BLaER1 treated with 17β-estradiol and CSF1 and Interleukin-3, amounts not matched to agents 10 nM and 100 nM (cell line): ENCODE measurements around the gene CHN2.

Source experiments
- H3K27ac ChIP-seq, 11 experiments: shearing (Covaris generic); formaldehyde crosslinking; 2 replicates each; pipeline ENCODE4 v1.8.1; 2022
- H3K27me3 ChIP-seq, 11 experiments: shearing (Covaris generic); formaldehyde crosslinking; 2 replicates each; pipeline ENCODE4 v1.8.1; 2022
- H3K36me3 ChIP-seq, 11 experiments: shearing (Covaris generic); formaldehyde crosslinking; 2 replicates each; pipeline ENCODE4 v1.8.1; 2022
- H3K4me1 ChIP-seq, 10 experiments: shearing (Covaris generic); formaldehyde crosslinking; 2 replicates each; pipeline ENCODE4 v1.8.1; 2022
- H3K4me2 ChIP-seq, 11 experiments: shearing (Covaris generic); formaldehyde crosslinking; 2 replicates each; pipeline ENCODE4 v1.8.1; 2022
- H3K4me3 ChIP-seq, 10 experiments: shearing (Covaris generic); formaldehyde crosslinking; 2 replicates each; pipeline ENCODE4 v1.8.1; 2022
- H3K9ac ChIP-seq, 11 experiments: shearing (Covaris generic); formaldehyde crosslinking; 2 replicates each; pipeline ENCODE4 v1.8.1; 2022
- H3K9me3 ChIP-seq, 11 experiments: shearing (Covaris generic); formaldehyde crosslinking; replicated peaks in 1 of 11; 2 replicates each; pipeline ENCODE4 v1.8.1; 2022
- H4K20me1 ChIP-seq, 11 experiments: shearing (Covaris generic); formaldehyde crosslinking; 2 replicates each; pipeline ENCODE4 v1.8.1; 2022
- Cebpa-rat ChIP-seq, 11 experiments: shearing (Covaris generic); IDR thresholded peaks; 2 replicates each; pipeline ENCODE4 v1.8.1; 2022

Gene CHN2

DNA sequence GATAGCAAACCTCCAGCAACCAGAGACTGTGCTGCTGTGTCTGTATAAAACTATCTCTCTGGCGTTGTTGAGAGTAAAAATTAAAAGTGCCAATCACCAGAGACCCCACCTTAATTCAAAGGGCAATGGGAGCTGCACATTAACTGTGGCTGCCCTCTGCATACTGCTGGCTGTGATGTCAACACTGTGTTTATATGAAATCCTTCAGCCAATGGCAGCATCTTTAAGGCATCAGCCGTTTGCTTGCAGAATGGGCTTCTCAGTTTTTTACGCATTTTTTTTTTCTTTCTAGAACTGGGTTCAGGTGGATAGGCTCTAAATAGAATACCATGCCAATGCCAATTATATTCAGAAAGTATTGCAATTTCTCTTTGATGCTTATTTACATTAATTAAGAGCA is 47.7 kb downstream of the CHN2 start:
- Histone ChIP-seq H3K4me1 (peaks cover 15 to 28% (median 23%) of the 10 kb centered on the region in 10 experiments; a peak in 19 of 20 replicates), H4K20me1 (no peaks in the 10 kb centered on the region; a peak in 1 of 22 replicates), H3K4me2 (no peak overlapping the region), H3K9ac (no peak overlapping the region), H3K27me3 (0 out of 22 replicates have a peak, but pooled peaks cover 0 to 8% (median 0%) of the 10 kb centered on the region in 11 experiments), H3K27ac (no peak overlapping the region), H3K4me3 (no peak overlapping the region), H3K9me3 (peaks cover 10 to 24% (median 17%) of the 10 kb centered on the region in 11 experiments), H3K36me3 (no peaks in the 10 kb centered on the region)
- no peak for TF ChIP-seq Cebpa-rat (IDR thresholded peaks at IDR 0.05)

DNA sequence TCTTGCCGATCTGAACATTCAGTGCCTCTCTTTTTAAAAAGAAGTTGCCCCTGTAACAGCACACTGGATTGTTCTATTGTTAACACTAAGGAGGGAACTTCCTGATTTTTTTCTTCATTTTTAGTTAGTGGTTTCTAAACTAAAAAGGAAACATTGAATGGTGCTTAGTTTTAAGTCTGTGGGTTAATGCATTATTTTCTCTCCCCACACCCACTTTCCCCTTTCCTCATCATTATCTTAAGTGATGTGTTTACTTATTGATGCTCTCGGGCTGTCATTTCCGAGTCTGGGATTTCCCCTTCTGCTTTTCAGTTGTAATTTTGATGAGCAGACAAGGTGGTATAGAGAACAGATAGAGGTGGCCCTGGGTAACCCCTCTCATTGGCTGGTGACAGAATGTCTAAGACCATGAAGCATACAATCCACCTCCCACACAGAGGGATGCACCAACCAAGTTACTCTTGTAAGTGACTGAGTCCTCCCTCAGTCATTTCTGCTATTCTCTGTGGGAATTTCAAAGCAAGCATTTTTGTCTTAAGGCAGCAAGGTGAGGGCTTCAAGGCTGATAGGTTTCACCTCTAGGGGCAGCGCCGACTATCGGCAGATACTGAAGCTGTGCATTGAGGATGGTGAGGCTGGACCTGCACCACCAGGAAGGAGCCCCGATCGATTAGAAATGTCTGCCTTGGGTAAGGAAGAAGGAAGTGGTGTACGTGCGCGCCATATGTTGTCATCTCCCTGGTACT is 49.5 kb downstream of the CHN2 start:
- H3K9ac ChIP-seq, result no peak overlapping the region
- 0 out of 22 replicates have a peak, but pooled peaks cover 0 to 8% (median 0%) of the 10 kb centered on the region in 11 experiments for H3K27me3 ChIP-seq
- H3K4me1 ChIP-seq, result peaks cover 15 to 45% (median 36%) of the 10 kb centered on the region in 10 experiments; a peak in 19 of 20 replicates
- peak overlapping the region; percentile 36 to 71 (median 56) for H3K4me2 ChIP-seq
- no peak for TF ChIP-seq Cebpa-rat (IDR thresholded peaks at IDR 0.05)
- peaks cover 10 to 24% (median 17%) of the 10 kb centered on the region in 11 experiments for H3K9me3 ChIP-seq
- H3K27ac ChIP-seq, result peak overlapping the region in 2 of 11 experiments; percentile 0 to 14; a peak in 2 of 22 replicates
- H3K36me3 ChIP-seq, result no peaks in the 10 kb centered on the region
- no peaks in the 10 kb centered on the region; a peak in 1 of 22 replicates for H4K20me1 ChIP-seq
- no peak overlapping the region for H3K4me3 ChIP-seq

DNA sequence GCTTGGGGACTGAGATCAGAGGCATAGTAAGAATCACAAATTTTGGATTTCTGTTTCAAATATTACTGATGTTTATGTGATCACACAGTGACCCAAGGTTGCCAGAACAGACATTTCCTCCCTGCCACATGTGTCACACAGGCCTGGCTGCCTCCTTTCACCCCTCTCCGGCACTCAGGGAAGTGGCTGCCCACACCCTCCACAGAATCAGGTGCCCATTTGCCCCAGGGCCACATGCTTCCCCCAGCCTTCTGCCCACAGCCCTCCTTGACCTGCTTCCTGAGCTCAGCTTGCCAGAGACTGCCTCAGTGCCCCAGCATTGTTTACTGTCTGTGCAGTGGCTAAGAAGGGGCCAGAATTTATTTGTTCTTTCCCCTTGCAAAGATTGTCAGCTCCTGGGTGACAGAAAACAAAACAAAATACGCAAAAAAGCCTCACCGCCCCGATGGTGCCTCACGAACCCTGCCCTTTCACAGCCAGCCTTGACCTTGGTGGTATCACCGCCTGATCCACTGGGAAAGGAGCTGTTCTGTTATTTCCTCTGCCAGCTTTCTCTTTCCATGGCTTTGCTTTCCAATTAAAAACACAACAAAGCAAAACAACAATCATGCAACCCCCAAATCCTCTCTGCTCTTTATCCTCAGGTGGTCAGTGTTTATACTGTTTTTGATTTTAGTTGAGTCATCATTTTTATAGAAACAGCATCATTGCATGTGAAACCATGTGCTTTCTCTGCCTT is 52.8 kb downstream of the CHN2 start:
- peaks cover 15 to 45% (median 36%) of the 10 kb centered on the region in 10 experiments; a peak in 19 of 20 replicates for H3K4me1 ChIP-seq
- H3K4me2 ChIP-seq, result peak overlapping the region in 6 of 11 experiments; percentile 14 to 53 (median 36); a peak in 9 of 22 replicates
- no peak for TF ChIP-seq Cebpa-rat (IDR thresholded peaks at IDR 0.05)

DNA sequence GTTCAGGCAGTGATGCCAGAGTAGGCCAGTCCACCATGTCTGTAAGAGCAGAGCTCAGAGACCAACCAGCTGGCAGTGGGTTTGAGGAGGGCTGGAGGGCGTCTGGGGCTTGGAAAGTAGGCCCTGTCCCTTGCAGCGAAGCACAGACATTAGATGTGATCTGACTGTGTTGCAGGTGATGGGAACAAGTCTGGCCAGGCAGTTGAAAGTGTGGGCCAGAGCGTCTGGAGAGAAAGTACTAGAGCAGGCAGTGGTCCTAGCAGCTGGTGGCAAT is 53.3 kb downstream of the CHN2 start:
- H3K4me1 ChIP-seq, result peaks cover 15 to 45% (median 36%) of the 10 kb centered on the region in 10 experiments; a peak in 19 of 20 replicates
- no peaks in the 10 kb centered on the region for H3K36me3 ChIP-seq
- no peak overlapping the region for H3K9ac ChIP-seq
- H3K4me3 ChIP-seq, result no peak overlapping the region
- no peaks in the 10 kb centered on the region; a peak in 1 of 22 replicates for H4K20me1 ChIP-seq
- H3K27ac ChIP-seq, result no peak overlapping the region
- no peaks in the 10 kb centered on the region for H3K9me3 ChIP-seq
- H3K4me2 ChIP-seq, result peak overlapping the region in 1 of 11 experiments; percentile 53; a peak in 1 of 22 replicates
- no peak for TF ChIP-seq Cebpa-rat (IDR thresholded peaks at IDR 0.05)
- 0 out of 22 replicates have a peak, but pooled peaks cover 0 to 8% (median 0%) of the 10 kb centered on the region in 11 experiments for H3K27me3 ChIP-seq

More for the DNA sequence above, 52.8 kb downstream of the CHN2 start:
- H3K4me3 ChIP-seq, result no peak overlapping the region
- no peaks in the 10 kb centered on the region for H3K9me3 ChIP-seq
- no peaks in the 10 kb centered on the region for H3K36me3 ChIP-seq
- H4K20me1 ChIP-seq, result no peaks in the 10 kb centered on the region; a peak in 1 of 22 replicates
- 0 out of 22 replicates have a peak, but pooled peaks cover 0 to 8% (median 0%) of the 10 kb centered on the region in 11 experiments for H3K27me3 ChIP-seq
- H3K9ac ChIP-seq, result no peak overlapping the region
- 0 out of 22 replicates have a peak overlapping the region, but pooled peaks of 1 of the 11 experiments have one; percentile 5 for H3K27ac ChIP-seq

DNA sequence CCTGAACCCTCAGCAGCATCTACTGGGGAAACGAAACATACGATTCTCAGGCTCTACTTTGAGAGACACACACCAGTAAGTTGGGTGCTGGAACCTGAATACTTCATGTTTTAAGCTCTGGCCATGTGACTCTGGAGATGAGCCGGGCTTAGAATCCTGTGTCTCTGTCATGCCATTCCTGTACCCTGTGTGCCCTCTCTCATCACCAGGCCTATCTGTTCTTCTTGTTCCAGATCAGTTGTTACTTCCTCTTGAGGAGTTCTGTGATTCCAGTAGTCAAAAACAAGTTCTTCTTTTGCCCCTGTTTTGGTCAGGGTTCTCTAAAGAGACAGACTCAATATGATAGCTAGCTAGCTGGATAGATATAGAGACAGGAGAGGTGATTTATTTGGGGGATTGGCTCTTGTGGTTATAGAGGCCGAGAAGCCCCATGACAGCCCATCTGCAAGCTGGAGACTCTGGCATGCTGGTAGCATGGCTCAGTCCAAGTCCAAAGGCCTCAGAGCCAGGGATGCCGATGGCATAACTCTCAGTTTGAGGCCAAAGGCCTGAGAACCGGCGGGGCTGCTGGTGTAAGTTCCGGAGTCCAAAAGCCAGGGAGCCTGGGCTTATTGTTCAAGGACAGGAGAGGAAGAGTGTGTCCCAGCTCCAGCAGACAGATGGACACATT is 54.3 kb downstream of the CHN2 start:
- no peaks in the 10 kb centered on the region for H3K36me3 ChIP-seq
- H3K9me3 ChIP-seq, result no peaks in the 10 kb centered on the region
- TF ChIP-seq Cebpa-rat (IDR thresholded peaks at IDR 0.05), result no peak
- 0 out of 22 replicates have a peak overlapping the region, but pooled peaks of 1 of the 11 experiments have one; percentile 5 for H3K4me2 ChIP-seq
- H3K4me3 ChIP-seq, result no peak overlapping the region
- no peaks in the 10 kb centered on the region; a peak in 1 of 22 replicates for H4K20me1 ChIP-seq
- 0 out of 22 replicates have a peak, but pooled peaks cover 0 to 8% (median 0%) of the 10 kb centered on the region in 11 experiments for H3K27me3 ChIP-seq
- no peak overlapping the region for H3K27ac ChIP-seq
- H3K4me1 ChIP-seq, result peaks cover 7 to 37% (median 29%) of the 10 kb centered on the region in 10 experiments; a peak in 19 of 20 replicates
- H3K9ac ChIP-seq, result no peak overlapping the region

DNA sequence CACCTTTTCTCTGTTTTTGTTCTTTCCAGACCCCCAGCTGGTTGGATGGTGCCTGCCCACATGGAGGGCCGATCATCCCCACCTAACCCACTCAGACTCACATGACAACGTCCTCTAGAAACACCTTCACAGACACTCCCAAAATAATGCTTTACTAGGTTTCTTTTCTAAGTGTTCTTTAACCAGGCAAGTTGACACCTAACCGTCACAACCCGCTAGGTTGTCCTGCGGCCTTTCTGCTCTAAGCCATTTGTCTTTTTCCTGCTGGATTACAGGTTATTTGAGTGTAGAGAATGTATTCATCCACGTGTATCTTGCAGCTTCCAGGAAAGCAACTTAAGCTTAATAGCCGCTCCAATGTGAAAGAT is 54.8 kb downstream of the CHN2 start:
- H3K4me1 ChIP-seq, result peaks cover 2 to 32% (median 23%) of the 10 kb centered on the region in 10 experiments; a peak in 19 of 20 replicates
- H3K4me3 ChIP-seq, result no peak overlapping the region
- H3K9me3 ChIP-seq, result no peaks in the 10 kb centered on the region
- no peak overlapping the region for H3K27ac ChIP-seq
- no peak overlapping the region for H3K9ac ChIP-seq
- H3K36me3 ChIP-seq, result no peaks in the 10 kb centered on the region
- no peak overlapping the region for H3K4me2 ChIP-seq
- 0 out of 22 replicates have a peak, but pooled peaks cover 0 to 8% (median 0%) of the 10 kb centered on the region in 11 experiments for H3K27me3 ChIP-seq
- no peak for TF ChIP-seq Cebpa-rat (IDR thresholded peaks at IDR 0.05)
- H4K20me1 ChIP-seq, result no peaks in the 10 kb centered on the region; a peak in 1 of 22 replicates

DNA sequence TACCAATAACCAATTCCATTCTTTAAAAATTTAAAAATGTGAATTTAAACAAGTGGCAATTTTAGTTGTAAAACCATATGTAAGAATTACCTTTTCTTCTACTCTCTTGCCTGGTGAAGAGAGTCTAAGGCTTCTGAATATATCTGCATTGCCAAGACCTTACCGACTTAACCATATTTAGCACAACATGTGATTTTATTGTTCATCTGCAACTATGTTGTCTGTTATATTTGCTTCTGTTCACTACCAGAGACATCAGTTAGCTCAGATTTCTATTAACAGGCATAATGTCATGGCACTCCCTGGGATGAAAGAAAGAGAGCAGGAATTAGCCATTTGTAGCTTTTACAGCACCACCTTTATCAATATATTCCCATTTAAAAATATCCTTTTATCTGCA is 55.3 kb downstream of the CHN2 start:
- Histone ChIP-seq H3K9me3 (no peaks in the 10 kb centered on the region), H3K27me3 (0 out of 22 replicates have a peak, but pooled peaks cover 0 to 8% (median 0%) of the 10 kb centered on the region in 11 experiments), H3K4me2 (no peak overlapping the region), H3K36me3 (no peaks in the 10 kb centered on the region), H3K27ac (no peak overlapping the region), H3K4me3 (no peak overlapping the region), H3K4me1 (peaks cover 0 to 27% (median 19%) of the 10 kb centered on the region in 10 experiments; a peak in 18 of 20 replicates), H4K20me1 (no peaks in the 10 kb centered on the region), H3K9ac (no peak overlapping the region)
- TF ChIP-seq Cebpa-rat (IDR thresholded peaks at IDR 0.05), result no peak

DNA sequence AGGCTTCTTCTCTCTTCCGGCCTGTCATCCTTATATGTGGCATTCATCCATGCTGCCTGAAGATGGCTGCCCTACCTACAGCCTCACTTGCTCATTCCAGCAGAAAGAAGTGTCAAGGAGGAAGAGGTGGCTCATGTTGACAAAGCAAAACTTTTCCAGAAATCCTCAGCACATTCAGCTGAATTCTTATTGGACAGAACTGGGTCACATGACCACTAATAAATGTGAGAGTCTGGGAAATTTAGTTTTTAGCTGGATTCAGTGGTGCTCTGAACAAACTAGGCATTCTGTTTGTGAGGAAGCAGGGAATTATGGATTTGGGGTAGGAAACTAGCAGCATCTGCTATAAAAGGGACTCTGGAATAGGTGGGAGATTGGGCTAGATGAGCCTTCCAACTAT is 58.6 kb downstream of the CHN2 start:
- no peaks in the 10 kb centered on the region for H3K36me3 ChIP-seq
- H3K27ac ChIP-seq, result no peak overlapping the region
- no peaks in the 10 kb centered on the region for H4K20me1 ChIP-seq
- TF ChIP-seq Cebpa-rat (IDR thresholded peaks at IDR 0.05), result no peak
- H3K27me3 ChIP-seq, result 0 out of 22 replicates have a peak, but pooled peaks cover 0 to 4% (median 0%) of the 10 kb centered on the region in 11 experiments
- H3K4me1 ChIP-seq, result peaks cover 0 to 10% (median 8%) of the 10 kb centered on the region in 10 experiments; a peak in 13 of 20 replicates
- H3K4me2 ChIP-seq, result no peak overlapping the region
- H3K4me3 ChIP-seq, result no peak overlapping the region
- H3K9ac ChIP-seq, result no peak overlapping the region
- no peaks in the 10 kb centered on the region; a peak in 1 of 22 replicates for H3K9me3 ChIP-seq
